Measurements from ENCODE around the gene TMEM53. TPM values are rescaled to one million over a fixed set of nuclear protein-coding genes. Genes with fewer than 3 reads are reported as not detected.
"Not testable (repeated sequence)": the region's sequence is repeated elsewhere in the genome, so short reads cannot be mapped to it uniquely, and the experiment has no call there.

The TMEM53 gene
- total and polyA plus RNA-seq, 8 donors = 8.5 to 18.8 (median 9.7) TPM

DNA sequence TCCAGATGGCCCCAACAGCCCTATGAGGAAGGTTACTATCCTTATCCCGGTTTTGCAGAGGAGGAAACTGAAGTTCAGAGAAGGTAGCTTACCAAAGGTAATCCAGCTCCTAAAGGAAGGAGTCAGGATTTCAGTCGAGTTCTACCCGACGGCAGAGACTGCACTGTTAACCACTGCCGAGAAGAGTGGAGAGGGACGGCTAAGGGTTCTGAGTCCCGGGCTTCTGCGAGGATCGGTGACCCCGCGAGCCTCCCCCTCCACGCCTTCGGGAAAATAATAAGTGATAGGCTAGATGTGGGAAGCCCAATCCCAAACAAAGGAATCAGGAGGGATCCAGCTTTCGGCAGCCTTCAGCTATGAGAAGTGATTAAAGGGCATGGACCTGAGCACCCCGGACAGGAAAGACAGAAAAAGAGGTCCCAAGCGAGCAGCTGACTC is 587 bp downstream of the TMEM53 start:
- no peak for TF ChIP-seq CTCF (IDR thresholded peaks at IDR 0.05)
- Histone ChIP-seq H3K4me3 (peak overlapping the region; percentile 40 to 60), H3K27me3 (no peaks in the 10 kb centered on the region), H3K9me3 (no peaks in the 10 kb centered on the region), H3K4me1 (peaks cover 42 to 63% of the 10 kb centered on the region in 2 donors), H3K27ac (peak overlapping the region; percentile 91 to 96), H3K36me3 (no peaks in the 10 kb centered on the region)
- intact Hi-C loops (cut with DNase I) = no loop called here
- ATAC-seq = peak; percentile 2
- no peak for DNase-seq

DNA sequence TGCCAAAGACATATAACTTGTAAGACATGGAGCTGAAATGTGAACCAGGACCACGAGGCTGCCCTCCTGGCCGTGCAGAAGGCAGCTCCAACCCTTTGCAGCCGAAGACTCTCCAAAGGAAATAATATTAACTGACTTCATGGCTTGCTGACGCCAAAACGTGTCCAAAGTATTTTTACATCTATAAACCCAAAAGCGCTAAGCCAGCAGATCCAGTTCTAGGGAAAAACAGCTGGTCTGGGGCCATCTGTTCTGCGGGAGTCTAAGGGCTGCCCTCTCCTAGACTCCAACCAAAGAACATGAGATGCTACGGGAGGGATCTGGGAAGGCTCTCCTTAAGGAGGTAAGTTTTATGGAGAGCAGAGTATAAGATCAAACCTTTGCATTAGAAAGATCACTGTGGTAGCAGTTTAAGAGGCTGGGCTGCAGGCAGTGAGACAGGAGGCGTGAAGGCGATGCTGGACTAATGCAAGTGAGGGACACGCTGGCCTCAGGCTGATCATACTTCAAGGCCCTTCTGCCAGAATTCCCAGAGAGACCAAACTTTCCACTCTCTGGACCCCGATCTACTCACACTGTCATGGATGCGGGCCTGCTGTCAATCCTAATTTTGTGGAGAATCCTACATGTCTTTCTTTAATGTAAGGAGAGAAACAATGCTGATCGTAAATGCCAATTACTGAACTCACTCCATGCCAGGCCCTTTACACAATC is 1.2 kb downstream of the TMEM53 start:
- Histone ChIP-seq H3K27ac (peak overlapping the region; percentile 91 to 96), H3K27me3 (no peaks in the 10 kb centered on the region), H3K36me3 (no peaks in the 10 kb centered on the region), H3K9me3 (no peaks in the 10 kb centered on the region), H3K4me1 (peaks cover 42 to 58% of the 10 kb centered on the region in 2 donors), H3K4me3 (peak overlapping the region; percentile 40 to 60)
- peak in 1 of 4 donors; percentile 35 for DNase-seq
- intact Hi-C loops (cut with DNase I) = no loop called here
- ATAC-seq = no peak
- TF ChIP-seq CTCF (IDR thresholded peaks at IDR 0.05) = no peak

DNA sequence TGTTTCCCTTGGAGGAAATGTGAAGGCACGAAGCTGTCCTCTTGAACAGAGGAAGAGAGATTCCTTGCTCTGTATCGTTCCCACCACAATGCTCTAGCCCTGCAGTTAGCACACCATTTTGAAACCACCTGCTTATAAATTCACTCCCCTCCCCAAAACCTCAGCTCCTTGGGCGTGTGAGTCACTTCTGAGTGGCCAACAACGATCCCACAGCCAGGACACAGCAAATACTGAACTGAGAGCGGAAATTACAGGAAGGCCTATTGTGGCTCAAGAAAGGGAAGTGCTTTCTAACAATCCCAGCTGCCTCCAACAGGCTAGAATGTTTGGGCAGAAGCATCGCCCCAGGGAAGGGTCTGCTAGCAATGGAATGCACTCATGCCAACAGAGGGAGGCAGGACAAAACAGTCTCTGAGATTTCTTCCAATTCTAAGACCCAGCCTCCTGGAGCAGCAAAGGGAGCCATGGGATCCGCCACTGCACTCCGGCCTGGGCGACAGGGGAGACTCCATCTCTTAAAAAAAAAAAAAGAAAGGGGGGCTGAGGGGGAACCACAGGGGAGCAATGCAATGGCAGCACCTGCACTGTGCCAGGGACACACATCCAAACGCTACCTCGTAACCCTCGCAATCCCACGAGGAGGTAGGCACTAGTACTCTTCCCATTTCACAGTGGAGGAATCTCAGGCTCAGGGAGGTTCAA is 1.9 kb downstream of the TMEM53 start:
- H3K36me3 ChIP-seq = no peaks in the 10 kb centered on the region
- DNase-seq (peak in 2 of 4 donors; percentile 36 to 74), ATAC-seq (peak; percentile 3)
- TF ChIP-seq CTCF (IDR thresholded peaks at IDR 0.05) = peak in 1 of 2 donors; percentile 11
- H3K9me3 ChIP-seq = no peaks in the 10 kb centered on the region
- H3K4me1 ChIP-seq = peaks cover 35 to 51% of the 10 kb centered on the region in 2 donors
- peak overlapping the region; percentile 45 to 96 for H3K27ac ChIP-seq
- intact Hi-C loops (cut with DNase I) = no loop called here
- peak overlapping the region in 1 of 2 donors; percentile 60 for H3K4me3 ChIP-seq
- no peaks in the 10 kb centered on the region for H3K27me3 ChIP-seq

DNA sequence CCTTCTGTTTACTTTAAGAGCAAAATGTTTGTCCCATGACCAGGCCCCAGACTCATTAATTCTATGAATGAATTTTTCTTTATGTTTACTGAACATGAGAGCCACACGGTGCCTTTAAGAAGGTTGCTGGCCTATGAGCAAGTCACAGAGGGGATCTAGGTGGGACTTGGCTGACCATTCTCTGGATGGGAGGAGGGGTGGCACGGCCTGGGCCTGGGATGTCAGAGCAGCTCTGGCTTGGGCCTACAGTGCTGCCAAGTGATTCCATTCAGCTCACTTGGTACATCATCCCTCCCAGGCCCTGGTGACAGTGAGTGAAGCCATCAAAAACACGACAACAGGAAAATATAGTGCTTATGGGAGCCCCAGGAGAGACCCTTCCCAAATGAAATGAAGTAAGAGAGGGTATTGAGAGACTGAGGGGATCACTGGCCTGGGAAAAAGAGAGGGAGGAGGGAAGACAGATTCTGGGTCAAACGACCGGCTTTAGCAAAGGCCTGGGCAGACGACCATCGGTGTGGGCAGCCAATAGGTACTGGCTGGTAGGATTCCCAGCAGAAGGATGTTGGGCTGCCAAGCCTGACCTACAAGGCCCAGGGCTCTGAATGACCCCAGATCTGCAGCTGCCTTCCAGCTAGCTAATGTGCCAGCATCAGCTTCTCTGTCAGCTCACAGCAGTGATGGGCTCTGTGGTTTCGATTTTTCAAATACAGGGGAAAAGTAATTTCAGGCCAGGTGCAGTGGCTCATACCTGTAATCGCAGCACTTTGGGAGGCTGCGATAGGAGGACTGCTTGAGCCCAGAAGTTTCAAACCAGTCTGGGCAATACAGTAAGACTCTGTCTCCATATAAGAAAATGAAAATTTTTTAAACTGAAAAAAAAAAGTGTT is 3.3 kb downstream of the TMEM53 start:
- TF ChIP-seq CTCF (IDR thresholded peaks at IDR 0.05) = no peak
- Histone ChIP-seq H3K4me1 (peaks cover 23 to 37% of the 10 kb centered on the region in 2 donors), H3K27ac (peak overlapping the region in 1 of 2 donors; percentile 96), H3K4me3 (no peak overlapping the region), H3K27me3 (no peaks in the 10 kb centered on the region), H3K9me3 (no peaks in the 10 kb centered on the region), H3K36me3 (no peaks in the 10 kb centered on the region)
- no peak for ATAC-seq
- intact Hi-C loops (cut with DNase I) = no loop called here
- peak in 1 of 4 donors; percentile 6 for DNase-seq

GRCh38 chr1:44666719-44667118 is 7.6 kb downstream of the TMEM53 start:
- H3K4me1 ChIP-seq; intact Hi-C loops (cut with DNase I); H3K27ac ChIP-seq; H3K36me3 ChIP-seq; ATAC-seq; DNase-seq; H3K9me3 ChIP-seq; H3K27me3 ChIP-seq; H3K4me3 ChIP-seq: not testable (repeated sequence)
